GM23338 (cell line): ENCODE results near the gene MS4A6A. TPM values are rescaled to one million over a fixed set of nuclear protein-coding genes. Genes with fewer than 3 reads are reported as not detected.

Source experiments
- ATAC-seq: fragments of 200-7000 bp; cut with Tn5 transposase; 3 replicates; pipeline ENCODE4 v1.9.1; 2020
- DNase-seq: peaks from one replicate; pipeline ENCODE4 v3.0.0-alpha.2; 2015; ENCODE audit warnings: low spot score
- H2AFZ ChIP-seq: fragments of 200-600 bp; sonication (generic); 2 replicates; pipeline ENCODE4 v1.8.0; 2016; ENCODE audit warnings: antibody characterized with exemption, mild to moderate bottlenecking, moderate library complexity
- H3F3A ChIP-seq: fragments of 200-600 bp; sonication (generic); replicated peaks from 2 replicates; pipeline ENCODE4 v1.8.0; 2017; ENCODE audit warnings: antibody characterized with exemption, mixed run types, low read depth
- H3K27ac ChIP-seq: fragments of 200-600 bp; sonication (generic); 2 replicates; pipeline ENCODE4 v1.6.1; 2016; ENCODE audit warnings: low read depth
- H3K27me3 ChIP-seq: fragments of 200-600 bp; sonication (generic); 2 replicates; pipeline ENCODE4 v1.8.0; 2016; ENCODE audit warnings: mild to moderate bottlenecking, mixed run types, moderate library complexity; ENCODE audit not compliant: insufficient read depth
- H3K36me3 ChIP-seq: fragments of 200-600 bp; sonication (generic); 2 replicates; pipeline ENCODE4 v1.8.0; 2016; ENCODE audit warnings: mild to moderate bottlenecking; ENCODE audit not compliant: insufficient read depth
- H3K4me1 ChIP-seq: fragments of 200-600 bp; sonication (generic); 2 replicates; pipeline ENCODE4 v1.8.0; 2016; ENCODE audit warnings: mild to moderate bottlenecking, moderate library complexity; ENCODE audit not compliant: insufficient read depth
- H3K4me2 ChIP-seq: fragments of 200-600 bp; sonication (generic); 2 replicates; pipeline ENCODE4 v1.7.1; 2017; ENCODE audit warnings: mixed run types
- H3K4me3 ChIP-seq: fragments of 200-600 bp; sonication (generic); 2 replicates; pipeline ENCODE4 v1.6.1; 2016; ENCODE audit warnings: mixed run types
- H3K79me2 ChIP-seq: fragments of 200-600 bp; sonication (generic); replicated peaks from 2 replicates; pipeline ENCODE4 v1.8.0; 2017; ENCODE audit warnings: mild to moderate bottlenecking; ENCODE audit not compliant: insufficient read depth
- H3K9me2 ChIP-seq: fragments of 200-600 bp; sonication (generic); 2 replicates; pipeline ENCODE4 v1.8.0; 2017; ENCODE audit not compliant: insufficient read depth
- H4K20me1 ChIP-seq: fragments of 200-600 bp; sonication (generic); replicated peaks from 2 replicates; pipeline ENCODE4 v1.8.0; 2017; ENCODE audit warnings: mild to moderate bottlenecking; ENCODE audit not compliant: insufficient read depth
- H3K27ac Mint-ChIP-seq: 2 replicates; pipeline ENCODE4 v1.8.0; 2020; ENCODE audit warnings: inconsistent platforms, mild to moderate bottlenecking, moderate library complexity, mixed read lengths
- H3K27me3 Mint-ChIP-seq: 3 replicates; pipeline ENCODE4 v1.8.0; 2022; ENCODE audit warnings: low read depth, mild to moderate bottlenecking, moderate library complexity, mixed read lengths, inconsistent platforms; ENCODE audit not compliant: insufficient read depth, poor library complexity
- H3K36me3 Mint-ChIP-seq: 3 replicates; pipeline ENCODE4 v1.8.0; 2021; ENCODE audit warnings: low read depth, mild to moderate bottlenecking, inconsistent platforms, moderate library complexity, mixed read lengths
- H3K4me1 Mint-ChIP-seq: 3 replicates; pipeline ENCODE4 v1.8.0; 2020; ENCODE audit warnings: mild to moderate bottlenecking, inconsistent platforms, mixed read lengths
- H3K4me3 Mint-ChIP-seq: 3 replicates; pipeline ENCODE4 v1.8.0; 2021; ENCODE audit warnings: moderate library complexity, mild to moderate bottlenecking, inconsistent platforms, mixed read lengths
- H3K9me3 Mint-ChIP-seq: 3 replicates; pipeline ENCODE4 v1.8.0; 2020; ENCODE audit warnings: moderate library complexity, mild to moderate bottlenecking, inconsistent platforms, mixed read lengths
- CREB1 ChIP-seq: fragments of 250-450 bp; sonication (Bioruptor Pico); IDR thresholded peaks from 2 replicates; pipeline ENCODE4 v1.5.0; 2020; ENCODE audit warnings: low read depth, mild to moderate bottlenecking, moderate library complexity
- CTCF ChIP-seq, 2 experiments: fragments of 200-600 bp in 1 of 2; sonication (generic) in 1 of 2; conservative IDR thresholded peaks; 2 replicates each; pipeline versions ENCODE4 v1.5.1 to v1.6.1; 2016 to 2017; ENCODE audit warnings: antibody characterized with exemption in 2 of 2, low read depth in 2 of 2, mild to moderate bottlenecking in 2 of 2, moderate library complexity in 1 of 2
- EZH2 ChIP-seq: fragments of 200-600 bp; sonication (generic); IDR thresholded peaks from one replicate; pipeline ENCODE4 v1.8.0; 2017; ENCODE audit warnings: antibody characterized with exemption, mild to moderate bottlenecking, low read depth; ENCODE audit not compliant: unreplicated experiment
- EZH2phosphoT487 ChIP-seq: fragments of 200-600 bp; sonication (generic); IDR thresholded peaks from one replicate; pipeline ENCODE4 v1.8.1; 2018; ENCODE audit warnings: antibody characterized with exemption; ENCODE audit not compliant: unreplicated experiment
- JUNB ChIP-seq: IDR thresholded peaks from one replicate; pipeline ENCODE4 v1.6.1; 2016; ENCODE audit warnings: antibody characterized with exemption; ENCODE audit not compliant: unreplicated experiment
- NANOG ChIP-seq: IDR thresholded peaks from 2 replicates; pipeline ENCODE4 v1.6.1; 2016; ENCODE audit warnings: antibody characterized with exemption, borderline replicate concordance
- POLR2AphosphoS5 ChIP-seq: IDR thresholded peaks from 2 replicates; pipeline ENCODE4 v1.6.1; 2016; ENCODE audit warnings: antibody characterized with exemption, low read depth
- STAT1 ChIP-seq: IDR thresholded peaks from one replicate; pipeline ENCODE4 v1.6.1; 2016; ENCODE audit warnings: antibody characterized with exemption; ENCODE audit not compliant: unreplicated experiment
- ZNF114 ChIP-seq: fragments of 250-450 bp; sonication (Bioruptor Pico); IDR thresholded peaks from 2 replicates; pipeline ENCODE4 v1.5.0; 2020; ENCODE audit warnings: mild to moderate bottlenecking, moderate library complexity
- ZNF331 ChIP-seq: fragments of 250-450 bp; sonication (Bioruptor Pico); IDR thresholded peaks from 2 replicates; pipeline ENCODE4 v1.5.0; 2020; ENCODE audit warnings: low read depth, mild to moderate bottlenecking, moderate library complexity
- long read RNA-seq: library from polyadenylated mRNA; unstranded; transcript quantifications from one replicate; pipeline ENCODE4 v2.0.0, GENCODE V29; 2020; ENCODE audit not compliant: unreplicated experiment
- polyA plus RNA-seq: library from polyadenylated mRNA; unstranded; fragments of >200 nt; fragmentation: Nextera tagmentation; extraction: Ambion mirVana; gene quantifications from 2 replicates; pipeline ENCODE4 v1.2.1, GENCODE V29; 2016
- total RNA-seq: library from RNA; depleted of rRNA; stranded (reverse); fragments of >200 nt; shearing (Covaris generic); gene quantifications from 2 replicates; pipeline ENCODE4 v1.2.3, GENCODE V29; 2014; rRNA removed
- TF ChIP-seq, protein P1 (sequence below): fragments of 250-450 bp; sonication (Bioruptor Pico); IDR thresholded peaks from 2 replicates; pipeline ENCODE4 v1.5.0; 2020; ENCODE audit warnings: mild to moderate bottlenecking, moderate library complexity
- TF ChIP-seq, protein P2 (sequence below): IDR thresholded peaks from 2 replicates; pipeline ENCODE4 v1.6.1; 2016; ENCODE audit warnings: antibody characterized with exemption
- TF ChIP-seq, protein P3 (sequence below): IDR thresholded peaks from one replicate; pipeline ENCODE4 v1.6.1; 2018; ENCODE audit warnings: antibody characterized with exemption; ENCODE audit not compliant: unreplicated experiment

MS4A6A gene
- not detected in 2 replicates for total RNA-seq
- not detected in 2 replicates for polyA plus RNA-seq
- long read RNA-seq, result 0 reads

DNA sequence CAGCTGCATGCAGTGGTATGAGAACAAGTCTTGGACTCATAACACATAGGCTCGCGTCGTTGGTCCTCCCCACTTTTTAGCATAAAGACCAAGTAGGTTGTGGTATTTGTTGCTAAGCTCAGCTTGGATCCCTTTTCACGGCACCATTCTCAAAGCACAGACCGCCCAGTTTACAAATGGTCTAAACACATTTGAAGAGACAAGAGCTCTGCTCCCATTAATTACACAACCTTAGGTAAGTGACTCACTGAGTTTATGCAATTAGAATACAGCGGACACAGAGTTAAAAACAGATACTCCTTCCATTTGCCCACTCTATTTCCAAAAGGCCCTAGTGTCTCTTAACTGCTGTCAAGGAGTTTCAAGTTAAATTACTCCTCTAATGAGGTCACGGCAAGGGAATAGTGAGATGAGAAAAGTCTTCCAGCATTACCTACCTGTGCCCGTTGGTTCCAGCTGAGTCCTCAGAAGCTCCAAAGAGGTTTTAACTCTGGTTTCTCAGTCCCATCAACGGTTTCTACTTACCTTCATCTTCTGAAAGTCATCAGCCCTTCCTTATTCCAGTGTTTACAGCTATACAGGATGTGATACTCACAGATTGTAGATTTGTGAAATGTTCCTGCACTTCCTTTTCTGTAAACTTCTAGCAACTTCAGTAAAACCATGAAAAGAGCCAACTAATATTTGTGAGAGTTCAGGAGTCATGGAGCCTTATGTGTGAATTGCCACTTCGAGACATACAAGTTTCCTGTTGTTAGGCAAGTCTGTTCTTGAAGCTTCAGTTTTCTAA, at the start of gene MS4A6A:
TSS of gene MS4A6A (minus strand) at position 543 of the 790 bp plus-strand sequence. CDS start 1,356 bp downstream, outside the sequence.
- Histone ChIP-seq H3K27me3 (no peaks in the 10 kb centered on the region), H3K36me3 (no peaks in the 10 kb centered on the region; the same call in 1 of the 2 replicates), H2AFZ (peak within 1 kb of the TSS; percentile 16), H3K79me2 (no peaks in the 10 kb centered on the region), H3K27ac (no peak within 1 kb of the TSS), H3F3A (no peaks in the 10 kb centered on the region), H3K4me1 (no peaks in the 10 kb centered on the region), H3K4me3 (no peak within 1 kb of the TSS), H3K9me2 (0 out of 2 replicates have a peak, but pooled peaks cover 7% of the 10 kb centered on the region), H3K4me2 (no peak within 1 kb of the TSS), H4K20me1 (no peaks in the 10 kb centered on the region)
- ATAC-seq (no peak), DNase-seq (no peak)
- no peak within 1 kb of the TSS for H3K27ac Mint-ChIP-seq
- no peak within 1 kb of the TSS for H3K4me3 Mint-ChIP-seq
- H3K4me1 Mint-ChIP-seq, result no peaks in the 10 kb centered on the region
- TF ChIP-seq STAT1 (no peak), NANOG (no peak), CREB1 (CRISPR knock-in tag) (no peak), EZH2 (no peak), ZNF331 (CRISPR knock-in tag) (no peak), CTCF (conservative IDR thresholded peaks at IDR 0.05; ENCODE audit: low read depth in 2 of 2) (no peak), ZNF114 (no peak), EZH2phosphoT487 (no peak), POLR2AphosphoS5 (no peak), JUNB (no peak)
- TF ChIP-seq, protein P1, sequence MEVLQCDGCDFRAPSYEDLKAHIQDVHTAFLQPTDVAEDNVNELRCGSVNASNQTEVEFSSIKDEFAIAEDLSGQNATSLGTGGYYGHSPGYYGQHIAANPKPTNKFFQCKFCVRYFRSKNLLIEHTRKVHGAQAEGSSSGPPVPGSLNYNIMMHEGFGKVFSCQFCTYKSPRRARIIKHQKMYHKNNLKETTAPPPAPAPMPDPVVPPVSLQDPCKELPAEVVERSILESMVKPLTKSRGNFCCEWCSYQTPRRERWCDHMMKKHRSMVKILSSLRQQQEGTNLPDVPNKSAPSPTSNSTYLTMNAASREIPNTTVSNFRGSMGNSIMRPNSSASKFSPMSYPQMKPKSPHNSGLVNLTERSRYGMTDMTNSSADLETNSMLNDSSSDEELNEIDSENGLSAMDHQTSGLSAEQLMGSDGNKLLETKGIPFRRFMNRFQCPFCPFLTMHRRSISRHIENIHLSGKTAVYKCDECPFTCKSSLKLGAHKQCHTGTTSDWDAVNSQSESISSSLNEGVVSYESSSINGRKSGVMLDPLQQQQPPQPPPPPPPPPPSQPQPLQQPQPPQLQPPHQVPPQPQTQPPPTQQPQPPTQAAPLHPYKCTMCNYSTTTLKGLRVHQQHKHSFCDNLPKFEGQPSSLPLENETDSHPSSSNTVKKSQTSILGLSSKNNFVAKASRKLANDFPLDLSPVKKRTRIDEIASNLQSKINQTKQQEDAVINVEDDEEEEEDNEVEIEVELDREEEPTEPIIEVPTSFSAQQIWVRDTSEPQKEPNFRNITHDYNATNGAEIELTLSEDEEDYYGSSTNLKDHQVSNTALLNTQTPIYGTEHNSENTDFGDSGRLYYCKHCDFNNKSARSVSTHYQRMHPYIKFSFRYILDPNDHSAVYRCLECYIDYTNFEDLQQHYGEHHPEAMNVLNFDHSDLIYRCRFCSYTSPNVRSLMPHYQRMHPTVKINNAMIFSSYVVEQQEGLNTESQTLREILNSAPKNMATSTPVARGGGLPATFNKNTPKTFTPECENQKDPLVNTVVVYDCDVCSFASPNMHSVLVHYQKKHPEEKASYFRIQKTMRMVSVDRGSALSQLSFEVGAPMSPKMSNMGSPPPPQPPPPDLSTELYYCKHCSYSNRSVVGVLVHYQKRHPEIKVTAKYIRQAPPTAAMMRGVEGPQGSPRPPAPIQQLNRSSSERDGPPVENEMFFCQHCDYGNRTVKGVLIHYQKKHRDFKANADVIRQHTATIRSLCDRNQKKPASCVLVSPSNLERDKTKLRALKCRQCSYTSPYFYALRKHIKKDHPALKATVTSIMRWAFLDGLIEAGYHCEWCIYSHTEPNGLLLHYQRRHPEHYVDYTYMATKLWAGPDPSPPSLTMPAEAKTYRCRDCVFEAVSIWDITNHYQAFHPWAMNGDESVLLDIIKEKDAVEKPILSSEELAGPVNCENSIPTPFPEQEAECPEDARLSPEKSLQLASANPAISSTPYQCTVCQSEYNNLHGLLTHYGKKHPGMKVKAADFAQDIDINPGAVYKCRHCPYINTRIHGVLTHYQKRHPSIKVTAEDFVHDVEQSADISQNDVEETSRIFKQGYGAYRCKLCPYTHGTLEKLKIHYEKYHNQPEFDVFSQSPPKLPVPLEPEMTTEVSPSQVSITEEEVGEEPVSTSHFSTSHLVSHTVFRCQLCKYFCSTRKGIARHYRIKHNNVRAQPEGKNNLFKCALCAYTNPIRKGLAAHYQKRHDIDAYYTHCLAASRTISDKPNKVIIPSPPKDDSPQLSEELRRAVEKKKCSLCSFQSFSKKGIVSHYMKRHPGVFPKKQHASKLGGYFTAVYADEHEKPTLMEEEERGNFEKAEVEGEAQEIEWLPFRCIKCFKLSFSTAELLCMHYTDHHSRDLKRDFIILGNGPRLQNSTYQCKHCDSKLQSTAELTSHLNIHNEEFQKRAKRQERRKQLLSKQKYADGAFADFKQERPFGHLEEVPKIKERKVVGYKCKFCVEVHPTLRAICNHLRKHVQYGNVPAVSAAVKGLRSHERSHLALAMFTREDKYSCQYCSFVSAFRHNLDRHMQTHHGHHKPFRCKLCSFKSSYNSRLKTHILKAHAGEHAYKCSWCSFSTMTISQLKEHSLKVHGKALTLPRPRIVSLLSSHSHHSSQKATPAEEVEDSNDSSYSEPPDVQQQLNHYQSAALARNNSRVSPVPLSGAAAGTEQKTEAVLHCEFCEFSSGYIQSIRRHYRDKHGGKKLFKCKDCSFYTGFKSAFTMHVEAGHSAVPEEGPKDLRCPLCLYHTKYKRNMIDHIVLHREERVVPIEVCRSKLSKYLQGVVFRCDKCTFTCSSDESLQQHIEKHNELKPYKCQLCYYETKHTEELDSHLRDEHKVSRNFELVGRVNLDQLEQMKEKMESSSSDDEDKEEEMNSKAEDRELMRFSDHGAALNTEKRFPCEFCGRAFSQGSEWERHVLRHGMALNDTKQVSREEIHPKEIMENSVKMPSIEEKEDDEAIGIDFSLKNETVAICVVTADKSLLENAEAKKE (CRISPR knock-in tag), result no peak
- TF ChIP-seq, protein P2, sequence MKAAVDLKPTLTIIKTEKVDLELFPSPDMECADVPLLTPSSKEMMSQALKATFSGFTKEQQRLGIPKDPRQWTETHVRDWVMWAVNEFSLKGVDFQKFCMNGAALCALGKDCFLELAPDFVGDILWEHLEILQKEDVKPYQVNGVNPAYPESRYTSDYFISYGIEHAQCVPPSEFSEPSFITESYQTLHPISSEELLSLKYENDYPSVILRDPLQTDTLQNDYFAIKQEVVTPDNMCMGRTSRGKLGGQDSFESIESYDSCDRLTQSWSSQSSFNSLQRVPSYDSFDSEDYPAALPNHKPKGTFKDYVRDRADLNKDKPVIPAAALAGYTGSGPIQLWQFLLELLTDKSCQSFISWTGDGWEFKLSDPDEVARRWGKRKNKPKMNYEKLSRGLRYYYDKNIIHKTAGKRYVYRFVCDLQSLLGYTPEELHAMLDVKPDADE, result no peak
- TF ChIP-seq, protein P3, sequence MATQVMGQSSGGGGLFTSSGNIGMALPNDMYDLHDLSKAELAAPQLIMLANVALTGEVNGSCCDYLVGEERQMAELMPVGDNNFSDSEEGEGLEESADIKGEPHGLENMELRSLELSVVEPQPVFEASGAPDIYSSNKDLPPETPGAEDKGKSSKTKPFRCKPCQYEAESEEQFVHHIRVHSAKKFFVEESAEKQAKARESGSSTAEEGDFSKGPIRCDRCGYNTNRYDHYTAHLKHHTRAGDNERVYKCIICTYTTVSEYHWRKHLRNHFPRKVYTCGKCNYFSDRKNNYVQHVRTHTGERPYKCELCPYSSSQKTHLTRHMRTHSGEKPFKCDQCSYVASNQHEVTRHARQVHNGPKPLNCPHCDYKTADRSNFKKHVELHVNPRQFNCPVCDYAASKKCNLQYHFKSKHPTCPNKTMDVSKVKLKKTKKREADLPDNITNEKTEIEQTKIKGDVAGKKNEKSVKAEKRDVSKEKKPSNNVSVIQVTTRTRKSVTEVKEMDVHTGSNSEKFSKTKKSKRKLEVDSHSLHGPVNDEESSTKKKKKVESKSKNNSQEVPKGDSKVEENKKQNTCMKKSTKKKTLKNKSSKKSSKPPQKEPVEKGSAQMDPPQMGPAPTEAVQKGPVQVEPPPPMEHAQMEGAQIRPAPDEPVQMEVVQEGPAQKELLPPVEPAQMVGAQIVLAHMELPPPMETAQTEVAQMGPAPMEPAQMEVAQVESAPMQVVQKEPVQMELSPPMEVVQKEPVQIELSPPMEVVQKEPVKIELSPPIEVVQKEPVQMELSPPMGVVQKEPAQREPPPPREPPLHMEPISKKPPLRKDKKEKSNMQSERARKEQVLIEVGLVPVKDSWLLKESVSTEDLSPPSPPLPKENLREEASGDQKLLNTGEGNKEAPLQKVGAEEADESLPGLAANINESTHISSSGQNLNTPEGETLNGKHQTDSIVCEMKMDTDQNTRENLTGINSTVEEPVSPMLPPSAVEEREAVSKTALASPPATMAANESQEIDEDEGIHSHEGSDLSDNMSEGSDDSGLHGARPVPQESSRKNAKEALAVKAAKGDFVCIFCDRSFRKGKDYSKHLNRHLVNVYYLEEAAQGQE, result no peak
- H3K9me3 Mint-ChIP-seq, result peaks cover 23% of the 10 kb centered on the region
- H3K36me3 Mint-ChIP-seq, result peaks cover 7% of the 10 kb centered on the region
- peaks cover 3% of the 10 kb centered on the region for H3K27me3 Mint-ChIP-seq
